H1 (cell line): ENCODE measurements around the gene PTPRT. TPM values are rescaled to one million over a fixed set of nuclear protein-coding genes. Genes with fewer than 3 reads are reported as not detected.

Source experiments
- TAF1 ChIP-seq: IDR thresholded peaks from 2 replicates; pipeline ENCODE4 v1.6.1; 2011; ENCODE audit warnings: mild to moderate bottlenecking, low read depth, low read length
- polyA plus RNA-seq, 7 experiments: library from polyadenylated mRNA; depleted of rRNA in 3 of 7; stranded (reverse) in 5 of 7; unstranded in 2 of 7; fragments of >200 nt in 5 of 7; fragments of 200-250 nt in 2 of 7; gene quantifications; 1 replicate in 5 of 7; 2 replicates in 1 of 7; 4 replicates in 1 of 7; pipeline versions ENCODE4 v1.2.1 to v1.2.3, GENCODE V29; 2011 to 2013; ENCODE audit warnings: missing spikeins in 2 of 7, mixed read lengths in 2 of 7
- total RNA-seq: library from RNA; stranded (reverse); fragmentation: NEBNext Ultra II Directional; extraction: Animal tissue kit (Norgen Biotek cat#: 25700); gene quantifications from 2 replicates; pipeline ENCODE4 v1.2.1, GENCODE V29; 2021

PTPRT gene
- total and polyA plus RNA-seq, 2 of the 8 experiments (the other 6 are each of a cell fraction or from before 2014, with no cell fraction given): 0.33 to 1.8 TPM

GRCh38 chr20:42686057-42686456 is 503.6 kb downstream of the PTPRT start (continued):
- no peak for TF ChIP-seq TAF1
